HFFc6 (cell line): ENCODE results near the gene SPTLC3. TPM values are rescaled to one million over a fixed set of nuclear protein-coding genes. Genes with fewer than 3 reads are reported as not detected.

ENCODE experiments used
- DNase-seq: peaks from one replicate; pipeline ENCODE4 v3.0.0-alpha.2; 2018
- H3K27ac Mint-ChIP-seq: 2 replicates; pipeline ENCODE4 v1.8.0; 2020; ENCODE audit warnings: mild to moderate bottlenecking, mixed read lengths
- H3K27me3 Mint-ChIP-seq: 2 replicates; pipeline ENCODE4 v1.8.0; 2021; ENCODE audit warnings: mild to moderate bottlenecking, moderate library complexity, mixed read lengths; ENCODE audit not compliant: insufficient read depth
- H3K36me3 Mint-ChIP-seq: 2 replicates; pipeline ENCODE4 v1.8.0; 2021; ENCODE audit warnings: low read depth, mixed read lengths
- H3K4me1 Mint-ChIP-seq: 2 replicates; pipeline ENCODE4 v1.8.0; 2020; ENCODE audit warnings: low read depth, mixed read lengths
- H3K4me3 Mint-ChIP-seq: 2 replicates; pipeline ENCODE4 v1.8.0; 2020; ENCODE audit warnings: mild to moderate bottlenecking, moderate library complexity, mixed read lengths
- H3K9me3 Mint-ChIP-seq: 2 replicates; pipeline ENCODE4 v1.8.0; 2020; ENCODE audit warnings: mild to moderate bottlenecking, mixed read lengths
- CTCF ChIP-seq: fragments of 200-600 bp; sonication (generic); IDR thresholded peaks from 2 replicates; pipeline ENCODE4 v1.5.0; 2021; ENCODE audit warnings: antibody characterized with exemption, mild to moderate bottlenecking
- total RNA-seq, 6 experiments: library from RNA; stranded (reverse); fragmentation: NEBNext Ultra II Directional; extraction: Animal tissue kit (Norgen Biotek cat#: 25700); gene quantifications; 2 replicates in 1 of 6; 3 replicates in 5 of 6; pipeline ENCODE4 v1.2.3, GENCODE V29; 2021

SPTLC3 gene
- total RNA-seq, 6 experiments from 2014 or later: not detected

DNA sequence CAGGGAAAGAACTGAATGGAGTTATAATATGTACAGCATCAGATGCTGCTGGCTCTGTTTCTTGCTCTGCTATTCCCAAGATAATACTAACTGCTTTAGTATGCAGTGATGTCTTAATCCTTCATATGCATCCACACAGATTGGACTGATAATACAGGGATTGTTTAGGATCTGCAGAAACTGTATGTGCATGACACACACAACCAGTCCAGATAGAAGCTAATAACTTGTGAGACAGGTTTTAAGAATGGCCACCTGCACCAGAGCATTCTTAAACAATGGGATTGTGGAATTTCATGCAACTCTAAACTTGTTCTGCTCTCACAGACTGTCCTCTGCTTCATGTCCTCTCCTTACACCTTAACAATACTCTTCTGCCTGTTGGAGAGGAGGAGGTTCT is 90.9 kb downstream of the SPTLC3 start:
- H3K9me3 Mint-ChIP-seq: no peaks in the 10 kb centered on the region
- no peak for DNase-seq
- TF ChIP-seq CTCF: no peak
- H3K36me3 Mint-ChIP-seq: no peaks in the 10 kb centered on the region
- H3K4me3 Mint-ChIP-seq: no peak overlapping the region
- no peaks in the 10 kb centered on the region for H3K4me1 Mint-ChIP-seq
- no peak overlapping the region for H3K27ac Mint-ChIP-seq
- peaks cover 3% of the 10 kb centered on the region for H3K27me3 Mint-ChIP-seq

DNA sequence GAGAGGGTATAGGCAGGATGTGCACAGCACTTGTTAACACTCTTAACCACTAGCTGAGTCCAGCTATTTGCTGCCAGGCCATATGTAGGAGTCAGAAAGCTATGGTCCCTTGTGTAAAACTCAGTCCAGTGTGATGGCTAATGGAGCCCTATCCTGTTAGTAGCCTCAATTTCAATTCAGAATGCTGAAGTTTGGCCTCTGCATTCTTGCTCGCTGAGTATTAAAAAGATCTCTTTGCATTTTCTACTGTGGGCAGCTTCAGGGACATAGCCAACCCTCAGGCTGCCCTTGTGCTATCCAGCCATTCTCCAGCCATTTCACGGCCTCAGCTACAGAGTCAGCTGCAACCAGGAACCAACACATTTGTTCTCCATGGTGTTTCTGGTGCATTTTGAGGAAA is 92.5 kb downstream of the SPTLC3 start:
- Mint-ChIP-seq H3K27me3 (peaks cover 3% of the 10 kb centered on the region; the same call in 1 of the 2 replicates), H3K36me3 (no peaks in the 10 kb centered on the region), H3K9me3 (no peaks in the 10 kb centered on the region), H3K4me1 (no peaks in the 10 kb centered on the region), H3K4me3 (no peak overlapping the region), H3K27ac (no peak overlapping the region)
- no peak for DNase-seq
- TF ChIP-seq CTCF: no peak

GRCh38 chr20:13101706-13102105 is 92.9 kb downstream of the SPTLC3 start:
- no peaks in the 10 kb centered on the region for H3K36me3 Mint-ChIP-seq
- TF ChIP-seq CTCF: no peak
- DNase-seq: no peak
- no peak overlapping the region for H3K4me3 Mint-ChIP-seq
- H3K9me3 Mint-ChIP-seq: no peaks in the 10 kb centered on the region
- no peaks in the 10 kb centered on the region for H3K4me1 Mint-ChIP-seq
- H3K27me3 Mint-ChIP-seq: peaks cover 3% of the 10 kb centered on the region; the same call in 1 of the 2 replicates
- no peak overlapping the region for H3K27ac Mint-ChIP-seq

- TF ChIP-seq CTCF: no peak
- H3K4me1 Mint-ChIP-seq: no peaks in the 10 kb centered on the region
- H3K27me3 Mint-ChIP-seq: peaks cover 3% of the 10 kb centered on the region; the same call in 1 of the 2 replicates
- no peak overlapping the region for H3K27ac Mint-ChIP-seq
- no peaks in the 10 kb centered on the region for H3K36me3 Mint-ChIP-seq
- no peaks in the 10 kb centered on the region for H3K9me3 Mint-ChIP-seq
- H3K4me3 Mint-ChIP-seq: no peak overlapping the region
- no peak for DNase-seq
Measured at GRCh38 chr20:13102237-13102636, 93.5 kb downstream of the SPTLC3 start.

- H3K4me1 Mint-ChIP-seq: no peaks in the 10 kb centered on the region
- no peaks in the 10 kb centered on the region for H3K9me3 Mint-ChIP-seq
- H3K27ac Mint-ChIP-seq: no peak overlapping the region
- H3K36me3 Mint-ChIP-seq: no peaks in the 10 kb centered on the region
- no peak for TF ChIP-seq CTCF
- no peak for DNase-seq
- no peak overlapping the region for H3K4me3 Mint-ChIP-seq
- H3K27me3 Mint-ChIP-seq: peaks cover 3% of the 10 kb centered on the region; the same call in 1 of the 2 replicates
Measured at GRCh38 chr20:13102694-13103093, 93.9 kb downstream of the SPTLC3 start.

- peaks cover 4% of the 10 kb centered on the region; the same call in 1 of the 2 replicates for H3K27me3 Mint-ChIP-seq
- no peaks in the 10 kb centered on the region for H3K36me3 Mint-ChIP-seq
- DNase-seq: no peak
- no peaks in the 10 kb centered on the region for H3K9me3 Mint-ChIP-seq
- no peaks in the 10 kb centered on the region for H3K4me1 Mint-ChIP-seq
- TF ChIP-seq CTCF: no peak
- no peak overlapping the region for H3K27ac Mint-ChIP-seq
- H3K4me3 Mint-ChIP-seq: no peak overlapping the region
Measured at GRCh38 chr20:13105039-13105438, 96.3 kb downstream of the SPTLC3 start.
